Measurements from ENCODE around the gene ANKRD33B. TPM values are rescaled to one million over a fixed set of nuclear protein-coding genes. Genes with fewer than 3 reads are reported as not detected.
"Not testable (repeated sequence)": the region's sequence is repeated elsewhere in the genome, so short reads cannot be mapped to it uniquely, and the experiment has no call there.

Gene ANKRD33B
- total RNA-seq, 1 experiment from 2014 or later: 14.9 TPM

GRCh38 chr5:10545084-10545483 lies 18.8 kb upstream of the ANKRD33B start:
- no peak overlapping the region for H2AFZ ChIP-seq (ENCODE audit: low read length)
- H3F3A ChIP-seq (ENCODE audit: low read length, unreplicated experiment): no peaks in the 10 kb centered on the region
- TF ChIP-seq CTCF (conservative IDR thresholded peaks at IDR 0.05; ENCODE audit: low read depth, low read length) (no peak), EZH2phosphoT487 (IDR thresholded peaks at IDR 0.05; ENCODE audit: borderline replicate concordance, low read length) (no peak), EZH2 (IDR thresholded peaks at IDR 0.05; ENCODE audit: low read length, unreplicated experiment) (no peak)
- H3K9me3 ChIP-seq (ENCODE audit: low read length): no peaks in the 10 kb centered on the region
- H3K4me2 ChIP-seq (ENCODE audit: low read length): no peak overlapping the region
- no peak overlapping the region for H3K4me3 ChIP-seq (ENCODE audit: low read length)
- no peaks in the 10 kb centered on the region for H3K36me3 ChIP-seq (ENCODE audit: low read depth, low read length)
- DNase-seq (no peak), ATAC-seq (no peak)
- intact Hi-C loops (cut with micrococcal nuclease): no loop called here
- H3K4me1 ChIP-seq (ENCODE audit: insufficient read depth, low read length): 0 out of 2 replicates have a peak, but pooled peaks cover under 1% of the 10 kb centered on the region
- H3K79me2 ChIP-seq (ENCODE audit: low read length): no peaks in the 10 kb centered on the region
- H3K27me3 ChIP-seq (ENCODE audit: low read length): no peaks in the 10 kb centered on the region
- no peak overlapping the region for H3K9ac ChIP-seq (ENCODE audit: low read length)
- ChIA-PET POLR2A (ENCODE audit: unreplicated experiment) (no interaction called here), CTCF (no interaction called here)
- no TSS peak for BruUV-seq (replicated peaks)
- H3K9me2 ChIP-seq (replicated peaks; ENCODE audit: low read length): no peaks in the 10 kb centered on the region
- no peak overlapping the region for H3K27ac ChIP-seq (ENCODE audit: low read length)
- H4K20me1 ChIP-seq (ENCODE audit: low read length): no peaks in the 10 kb centered on the region

- Histone ChIP-seq H3K4me2 (ENCODE audit: low read length) (no peak overlapping the region), H3K9ac (ENCODE audit: low read length) (no peak overlapping the region), H3K79me2 (ENCODE audit: low read length) (no peaks in the 10 kb centered on the region), H3K27me3 (ENCODE audit: low read length) (no peaks in the 10 kb centered on the region), H3K27ac (ENCODE audit: low read length) (no peak overlapping the region), H3K4me1 (ENCODE audit: insufficient read depth, low read length) (peaks cover 12% of the 10 kb centered on the region), H3F3A (ENCODE audit: low read length, unreplicated experiment) (no peaks in the 10 kb centered on the region), H3K9me2 (replicated peaks; ENCODE audit: low read length) (no peaks in the 10 kb centered on the region), H3K4me3 (ENCODE audit: low read length) (no peak overlapping the region), H3K36me3 (ENCODE audit: low read depth, low read length) (no peaks in the 10 kb centered on the region), H4K20me1 (ENCODE audit: low read length) (no peaks in the 10 kb centered on the region), H2AFZ (ENCODE audit: low read length) (0 out of 2 replicates have a peak overlapping the region, but pooled peaks have one; percentile 8), H3K9me3 (ENCODE audit: low read length) (no peaks in the 10 kb centered on the region)
- intact Hi-C loops (cut with micrococcal nuclease): no loop called here
- ATAC-seq: no peak
- ChIA-PET POLR2A (ENCODE audit: unreplicated experiment) (no interaction called here), CTCF (no interaction called here)
- no peak for DNase-seq
- BruUV-seq (replicated peaks): no TSS peak
- TF ChIP-seq EZH2phosphoT487 (IDR thresholded peaks at IDR 0.05; ENCODE audit: borderline replicate concordance, low read length): no peak
- no peak for TF ChIP-seq CTCF (conservative IDR thresholded peaks at IDR 0.05; ENCODE audit: low read depth, low read length)
- no peak for TF ChIP-seq EZH2 (IDR thresholded peaks at IDR 0.05; ENCODE audit: low read length, unreplicated experiment)
Observed at GRCh38 chr5:10546186-10546585, 17.7 kb upstream of the ANKRD33B start.

- Histone ChIP-seq H3K9me2 (replicated peaks; ENCODE audit: low read length) (no peaks in the 10 kb centered on the region), H3K4me2 (ENCODE audit: low read length) (no peak overlapping the region), H3K4me1 (ENCODE audit: insufficient read depth, low read length) (peaks cover 34% of the 10 kb centered on the region), H4K20me1 (ENCODE audit: low read length) (no peaks in the 10 kb centered on the region), H3K27ac (ENCODE audit: low read length) (no peak overlapping the region), H3K9me3 (ENCODE audit: low read length) (no peaks in the 10 kb centered on the region), H3K27me3 (ENCODE audit: low read length) (no peaks in the 10 kb centered on the region), H3K9ac (ENCODE audit: low read length) (no peak overlapping the region), H3K4me3 (ENCODE audit: low read length) (no peak overlapping the region), H3K36me3 (ENCODE audit: low read depth, low read length) (no peaks in the 10 kb centered on the region), H3K79me2 (ENCODE audit: low read length) (no peaks in the 10 kb centered on the region), H2AFZ (ENCODE audit: low read length) (no peak overlapping the region), H3F3A (ENCODE audit: low read length, unreplicated experiment) (no peaks in the 10 kb centered on the region)
- BruUV-seq (replicated peaks): no TSS peak
- ChIA-PET CTCF (no interaction called here), POLR2A (ENCODE audit: unreplicated experiment) (no interaction called here)
- intact Hi-C loops (cut with micrococcal nuclease): no loop called here
- DNase-seq (no peak), ATAC-seq (no peak)
- TF ChIP-seq CTCF (conservative IDR thresholded peaks at IDR 0.05; ENCODE audit: low read depth, low read length): no peak
- no peak for TF ChIP-seq EZH2phosphoT487 (IDR thresholded peaks at IDR 0.05; ENCODE audit: borderline replicate concordance, low read length)
- TF ChIP-seq EZH2 (IDR thresholded peaks at IDR 0.05; ENCODE audit: low read length, unreplicated experiment): no peak
Observed at GRCh38 chr5:10548418-10549122, 15.3 kb upstream of the ANKRD33B start.

- DNase-seq; H3K9ac ChIP-seq (ENCODE audit: low read length); H2AFZ ChIP-seq (ENCODE audit: low read length); H3K9me2 ChIP-seq (replicated peaks; ENCODE audit: low read length); ATAC-seq; H3K79me2 ChIP-seq (ENCODE audit: low read length); H3K9me3 ChIP-seq (ENCODE audit: low read length); H3K27ac ChIP-seq (ENCODE audit: low read length); CTCF ChIA-PET; POLR2A ChIA-PET (ENCODE audit: unreplicated experiment); H3K27me3 ChIP-seq (ENCODE audit: low read length); H4K20me1 ChIP-seq (ENCODE audit: low read length); H3F3A ChIP-seq (ENCODE audit: low read length, unreplicated experiment); H3K4me2 ChIP-seq (ENCODE audit: low read length); BruUV-seq (replicated peaks); H3K4me3 ChIP-seq (ENCODE audit: low read length); H3K36me3 ChIP-seq (ENCODE audit: low read depth, low read length); intact Hi-C loops (cut with micrococcal nuclease): not testable (repeated sequence)
- H3K4me1 ChIP-seq (ENCODE audit: insufficient read depth, low read length): peaks cover 39% of the 10 kb centered on the region
Observed at GRCh38 chr5:10549123-10549514, 14.8 kb upstream of the ANKRD33B start.

Measured in PC-3 (cell line).